H9 (cell line): ENCODE data around the gene CLASP2. TPM values are rescaled to one million over a fixed set of nuclear protein-coding genes. Genes with fewer than 3 reads are reported as not detected.

ENCODE experiments used
- DNase-seq: peaks from one replicate; pipeline ENCODE4 v3.0.0-alpha.2; 2017
- H2AFZ ChIP-seq: one replicate; pipeline ENCODE4 v1.6.1; 2013; ENCODE audit warnings: mild to moderate bottlenecking, low read length, control low read depth, moderate library complexity
- H2AK5ac ChIP-seq: 2 replicates; pipeline ENCODE4 v1.6.1; 2013; ENCODE audit warnings: low read length, control low read depth, mixed read lengths; ENCODE audit not compliant: insufficient read length
- H2BK120ac ChIP-seq: one replicate; pipeline ENCODE4 v1.6.1; 2013; ENCODE audit warnings: low read depth, mild to moderate bottlenecking, low read length, control low read depth, inconsistent platforms; ENCODE audit not compliant: poor library complexity, severe bottlenecking
- H2BK12ac ChIP-seq: 2 replicates; pipeline ENCODE4 v1.6.1; 2013; ENCODE audit warnings: low read length, control low read depth, mixed read lengths, low read depth; ENCODE audit not compliant: insufficient read length
- H2BK15ac ChIP-seq: 2 replicates; pipeline ENCODE4 v1.6.1; 2013; ENCODE audit warnings: low read depth, low read length, control low read depth
- H2BK20ac ChIP-seq: one replicate; pipeline ENCODE4 v1.6.1; 2013; ENCODE audit warnings: low read depth, mild to moderate bottlenecking, low read length, control low read depth, inconsistent platforms; ENCODE audit not compliant: poor library complexity, severe bottlenecking
- H2BK5ac ChIP-seq: 2 replicates; pipeline ENCODE4 v1.6.1; 2013; ENCODE audit warnings: low read length, control low read depth, mixed read lengths; ENCODE audit not compliant: insufficient read length
- H3K14ac ChIP-seq: 2 replicates; pipeline ENCODE4 v1.6.1; 2013; ENCODE audit warnings: low read length, control low read depth; ENCODE audit not compliant: insufficient read depth
- H3K18ac ChIP-seq: 2 replicates; pipeline ENCODE4 v1.6.1; 2013; ENCODE audit warnings: low read depth, mild to moderate bottlenecking, mixed read lengths, low read length, control low read depth; ENCODE audit not compliant: insufficient read length
- H3K23ac ChIP-seq: 2 replicates; pipeline ENCODE4 v1.6.1; 2013; ENCODE audit warnings: low read length, control low read depth, mixed read lengths, low read depth; ENCODE audit not compliant: insufficient read length
- H3K23me2 ChIP-seq: 2 replicates; pipeline ENCODE4 v1.6.1; 2013; ENCODE audit warnings: low read depth, mild to moderate bottlenecking, mixed read lengths, low read length, control low read depth; ENCODE audit not compliant: insufficient read length, poor library complexity, severe bottlenecking
- H3K27ac ChIP-seq: 2 replicates; pipeline ENCODE4 v1.5.1; 2013; ENCODE audit warnings: low read length, control low read depth, mixed read lengths, low read depth; ENCODE audit not compliant: insufficient read length
- H3K27me3 ChIP-seq: 2 replicates; pipeline ENCODE4 v1.6.1; 2013; ENCODE audit warnings: low read length, control low read depth, inconsistent platforms; ENCODE audit not compliant: insufficient read depth
- H3K4ac ChIP-seq: 2 replicates; pipeline ENCODE4 v1.6.1; 2013; ENCODE audit warnings: low read depth, mild to moderate bottlenecking, control low read depth, inconsistent platforms, low read length, moderate library complexity
- H3K4me1 ChIP-seq: 2 replicates; pipeline ENCODE4 v1.6.1; 2013; ENCODE audit warnings: low read length, control low read depth, inconsistent platforms; ENCODE audit not compliant: insufficient read depth
- H3K4me2 ChIP-seq: 2 replicates; pipeline ENCODE4 v1.6.1; 2013; ENCODE audit warnings: low read length, control low read depth, mixed read lengths; ENCODE audit not compliant: insufficient read length, insufficient read depth
- H3K56ac ChIP-seq: 2 replicates; pipeline ENCODE4 v1.6.1; 2013; ENCODE audit warnings: low read depth, mild to moderate bottlenecking, mixed read lengths, low read length, control low read depth; ENCODE audit not compliant: insufficient read length
- H3K79me1 ChIP-seq: 2 replicates; pipeline ENCODE4 v1.6.1; 2013; ENCODE audit warnings: low read depth, mild to moderate bottlenecking, moderate library complexity, low read length, control low read depth, inconsistent platforms; ENCODE audit not compliant: insufficient read depth, poor library complexity, severe bottlenecking
- H3K79me2 ChIP-seq: 2 replicates; pipeline ENCODE4 v1.6.1; 2013; ENCODE audit warnings: low read length, control low read depth, inconsistent platforms; ENCODE audit not compliant: insufficient read depth
- H3K9ac ChIP-seq: 2 replicates; pipeline ENCODE4 v1.6.1; 2013; ENCODE audit warnings: low read length, control low read depth, mixed read lengths; ENCODE audit not compliant: insufficient read length; ENCODE audit errors: extremely low read depth
- H3K9me3 ChIP-seq: one replicate; pipeline ENCODE4 v1.6.1; 2013; ENCODE audit warnings: low read depth, low read length, inconsistent platforms; ENCODE audit not compliant: control insufficient read depth
- H3T11ph ChIP-seq: one replicate; pipeline ENCODE4 v1.6.1; 2013; ENCODE audit warnings: mild to moderate bottlenecking, low read length, control low read depth, inconsistent platforms
- H4K20me1 ChIP-seq: one replicate; pipeline ENCODE4 v1.6.1; 2013; ENCODE audit not compliant: control insufficient read depth, insufficient read length, insufficient read depth
- H4K5ac ChIP-seq: 2 replicates; pipeline ENCODE4 v1.6.1; 2013; ENCODE audit warnings: low read depth, mild to moderate bottlenecking, mixed read lengths, low read length, control low read depth; ENCODE audit not compliant: insufficient read length
- H4K8ac ChIP-seq: replicated peaks from 2 replicates; pipeline ENCODE4 v1.6.1; 2013; ENCODE audit warnings: low read length, control low read depth, mixed read lengths, low read depth; ENCODE audit not compliant: insufficient read length
- H4K91ac ChIP-seq: 2 replicates; pipeline ENCODE4 v1.6.1; 2013; ENCODE audit warnings: low read depth, mild to moderate bottlenecking, moderate library complexity, mixed read lengths, low read length, control low read depth; ENCODE audit not compliant: insufficient read length
- H3K27ac Mint-ChIP-seq, 3 experiments: 2 replicates in 2 of 3; 3 replicates in 1 of 3; pipeline ENCODE4 v1.8.0; 2020 to 2021; ENCODE audit warnings: mixed read lengths in 3 of 3, mild to moderate bottlenecking in 1 of 3, moderate library complexity in 1 of 3
- H3K27me3 Mint-ChIP-seq: 2 replicates; pipeline ENCODE4 v1.8.0; 2021; ENCODE audit warnings: low read depth, mild to moderate bottlenecking, moderate library complexity, mixed read lengths
- H3K36me3 Mint-ChIP-seq, 3 experiments: 2 replicates in 2 of 3; 3 replicates in 1 of 3; pipeline ENCODE4 v1.8.0; 2020 to 2021; ENCODE audit warnings: low read depth in 3 of 3, mixed read lengths in 3 of 3; ENCODE audit not compliant: insufficient read depth in 1 of 3
- H3K4me1 Mint-ChIP-seq, 2 experiments: 2 replicates each; pipeline ENCODE4 v1.8.0; 2020; ENCODE audit warnings: mixed read lengths in 2 of 2
- H3K4me3 Mint-ChIP-seq, 2 experiments: 2 replicates in 1 of 2; 3 replicates in 1 of 2; pipeline ENCODE4 v1.8.0; 2020 to 2021; ENCODE audit warnings: mild to moderate bottlenecking in 2 of 2, mixed read lengths in 2 of 2, moderate library complexity in 1 of 2
- H3K9me3 Mint-ChIP-seq, 2 experiments: 2 replicates in 1 of 2; 3 replicates in 1 of 2; pipeline ENCODE4 v1.8.0; 2020; ENCODE audit warnings: mild to moderate bottlenecking in 2 of 2, mixed read lengths in 2 of 2, moderate library complexity in 1 of 2
- CTCF ChIP-seq: fragments of 200-600 bp; sonication (generic); conservative IDR thresholded peaks from 3 replicates; pipeline ENCODE4 v1.8.0; 2021; ENCODE audit warnings: antibody characterized with exemption, mild to moderate bottlenecking
- WGBS: extraction: QIAGEN DNeasy Blood & Tissue Kit; methylation state at CpG from one replicate; pipeline ENCODE4 v1.1.7; 2013; ENCODE audit warnings: missing lambda C conversion rate, low lambda C conversion rate, mixed read lengths; ENCODE audit not compliant: insufficient read length; ENCODE audit errors: extremely low coverage; 5-methylcytosine and 5-hydroxymethylcytosine counted together
- total RNA-seq: library from RNA; stranded (reverse); gene quantifications from 2 replicates; pipeline ENCODE4 v1.2.1, GENCODE V29; 2021

CLASP2 gene
- total RNA-seq, 1 experiment from 2014 or later = 60.5 TPM

GRCh38 chr3:33717616-33717865, 513 bp downstream of the CLASP2 start:
- peak overlapping the region in 2 of 3 experiments; percentile 59 to 93; a peak in 5 of 7 replicates for H3K27ac Mint-ChIP-seq
- no peaks in the 10 kb centered on the region for H3K9me3 Mint-ChIP-seq
- Histone ChIP-seq H3K79me1 (peaks cover 2% of the 10 kb centered on the region), H3K4ac (no peak overlapping the region; the same call in 1 of the 2 replicates), H3T11ph (no peak overlapping the region), H4K20me1 (peaks cover 2% of the 10 kb centered on the region), H3K18ac (peak overlapping the region; percentile 83), H3K9ac (peak overlapping the region; percentile 77), H2BK120ac (no peak overlapping the region), H2BK5ac (no peak overlapping the region), H3K9me3 (no peaks in the 10 kb centered on the region), H2BK20ac (no peak overlapping the region), H4K5ac (no peak overlapping the region), H3K4me2 (peak overlapping the region; percentile 91), H3K23ac (no peak overlapping the region), H3K79me2 (peaks cover 14% of the 10 kb centered on the region; the same call in 1 of the 2 replicates), H3K27me3 (no peaks in the 10 kb centered on the region), H2AK5ac (no peak overlapping the region), H3K23me2 (peaks cover 6% of the 10 kb centered on the region), H4K8ac (no peak overlapping the region), H3K4me1 (no peaks in the 10 kb centered on the region), H2BK15ac (no peak overlapping the region), H2BK12ac (no peak overlapping the region), H3K14ac (peak overlapping the region; percentile 94), H3K56ac (no peak overlapping the region), H2AFZ (no peak overlapping the region), H4K91ac (no peak overlapping the region), H3K27ac (no peak overlapping the region)
- no peaks in the 10 kb centered on the region for H3K27me3 Mint-ChIP-seq
- H3K4me3 Mint-ChIP-seq = peak overlapping the region in 1 of 2 experiments; percentile 92; a peak in 4 of 5 replicates
- no CpG with 5 or more reads among the region's 26 CpGs for WGBS
- no peak for TF ChIP-seq CTCF
- peaks cover 0 to 2% (median 0%) of the 10 kb centered on the region in 3 experiments; a peak in 1 of 7 replicates for H3K36me3 Mint-ChIP-seq
- DNase-seq = peak; percentile 69
- peaks cover 5 to 12% of the 10 kb centered on the region in 2 experiments for H3K4me1 Mint-ChIP-seq
